Stimulated activated CD4-positive, alpha-beta T cell treated with anti-CD3 and anti-CD28 coated beads, Interleukin-15, amount 100 ng/mL, for 24 hours (primary cell): ENCODE measurements around the gene ZNF837.
"Not testable (repeated sequence)": the region's sequence is repeated elsewhere in the genome, so short reads cannot be mapped to it uniquely, and the experiment has no call there.

Experiments used
- DNase-seq: peaks from one replicate; pipeline ENCODE4 v3.0.0-alpha.2; 2020

Gene ZNF837

GRCh38 chr19:58395979-58396627 lies 15.3 kb upstream of the ZNF837 start:
- peak; percentile 58 for DNase-seq

GRCh38 chr19:58395220-58395978 lies 14.6 kb upstream of the ZNF837 start, which contains the start of gene RNF225:
Gene RNF225, plus strand, starts transcription at chr19:58395656. Its CDS starts 434 bp downstream, at chr19:58396090.
- peak; percentile 59 for DNase-seq

GRCh38 chr19:58394821-58395219 lies 14.0 kb upstream of the ZNF837 start:
- DNase-seq, result no peak

GRCh38 chr19:58393725-58394033 lies 12.8 kb upstream of the ZNF837 start:
- DNase-seq, result no peak

- no peak for DNase-seq
Measured at GRCh38 chr19:58392945-58393724, 12.3 kb upstream of the ZNF837 start.

- DNase-seq, result no peak
Measured at GRCh38 chr19:58388175-58388526, 7.3 kb upstream of the ZNF837 start.

GRCh38 chr19:58387338-58388174 lies 6.7 kb upstream of the ZNF837 start:
- DNase-seq, result no peak

- DNase-seq, result peak; percentile 95
Measured at GRCh38 chr19:58386576-58387337, 5.9 kb upstream of the ZNF837 start, which contains the start of gene RPS5. Gene RPS5, plus strand, starts transcription at chr19:58387269. Its CDS starts 869 bp downstream, at chr19:58388138.

GRCh38 chr19:58385891-58386575 lies 5.2 kb upstream of the ZNF837 start:
- DNase-seq, result peak; percentile 59

GRCh38 chr19:58385313-58385890 lies 4.6 kb upstream of the ZNF837 start:
- DNase-seq, result no peak

- DNase-seq, result no peak
Measured at GRCh38 chr19:58382997-58383603, 2.3 kb upstream of the ZNF837 start.

GRCh38 chr19:58381460-58382212 lies 806 bp upstream of the ZNF837 start:
- DNase-seq, result no peak

GRCh38 chr19:58380037-58380661 lies 681 bp downstream of the ZNF837 start:
- DNase-seq, result no peak

GRCh38 chr19:58379246-58379645 lies 1.6 kb downstream of the ZNF837 start:
- no peak for DNase-seq

GRCh38 chr19:58376724-58377123 lies 4.1 kb downstream of the ZNF837 start:
- not testable (repeated sequence) for DNase-seq

- no peak for DNase-seq
Measured at GRCh38 chr19:58374200-58374599, 6.6 kb downstream of the ZNF837 start.

- DNase-seq, result no peak
Measured at GRCh38 chr19:58372311-58373133, 8.3 kb downstream of the ZNF837 start.
